Endothelial cell of umbilical vein (primary cell): ENCODE results near the gene RPS17. TPM values are rescaled to one million over a fixed set of nuclear protein-coding genes. Genes with fewer than 3 reads are reported as not detected.

ENCODE experiments used
- BruUV-seq: library from RNA; stranded (reverse); fragments of 400-500 nt; replicated peaks from 2 replicates; lab custom pipeline; 2021; lab: Mats Ljungman, UMichigan
- CTCF ChIA-PET: fragments of 300-600, 350-600 bp; sonication (Branson Sonifier 250); formaldehyde crosslinking; loops from one replicate; lab custom pipeline; 2021; ENCODE audit warnings: antibody characterized with exemption, inconsistent platforms; lab: Charles Lee
- POLR2A ChIA-PET: fragments of 300-600, 350-600 bp; sonication (Branson Sonifier 250); formaldehyde crosslinking; loops from one replicate; lab custom pipeline; 2021; ENCODE audit warnings: antibody characterized with exemption, inconsistent platforms; lab: Charles Lee
- DNase-seq: peaks from one replicate; pipeline ENCODE4 v3.0.0-alpha.2; 2011; ENCODE audit warnings: low read depth, low spot score
- FAIRE-seq: peaks from 2 replicates; lab custom pipeline; 2011; peaks lifted over from hg19 to GRCh38; lab: Jason Lieb, UNC
- H2AFZ ChIP-seq: 2 replicates; pipeline ENCODE4 v1.6.0; 2012; ENCODE audit warnings: low read depth, low read length, control low read depth, inconsistent platforms
- H3K27ac ChIP-seq: 2 replicates; pipeline ENCODE4 v1.5.1; 2011; ENCODE audit warnings: low read depth, mild to moderate bottlenecking, control low read depth, low read length, moderate library complexity; ENCODE audit not compliant: insufficient read depth
- H3K27me3 ChIP-seq, 2 experiments: 2 replicates each; pipeline versions ENCODE4 v1.6.0 to v1.6.1; 2011; ENCODE audit warnings: low read length in 2 of 2, mixed read lengths in 1 of 2; ENCODE audit not compliant: control insufficient read depth in 2 of 2, insufficient read depth in 2 of 2
- H3K36me3 ChIP-seq, 2 experiments: 2 replicates in 1 of 2; 3 replicates in 1 of 2; pipeline ENCODE4 v1.5.1; 2011; ENCODE audit warnings: low read length in 2 of 2, mild to moderate bottlenecking in 1 of 2, moderate library complexity in 1 of 2; ENCODE audit not compliant: control insufficient read depth in 2 of 2, insufficient read depth in 2 of 2; ENCODE audit errors: extremely low read depth in 1 of 2
- H3K4me1 ChIP-seq: 3 replicates; pipeline ENCODE4 v1.5.1; 2011; ENCODE audit warnings: mild to moderate bottlenecking, low read length; ENCODE audit not compliant: control insufficient read depth, insufficient read depth; ENCODE audit errors: extremely low read depth
- H3K4me2 ChIP-seq: 2 replicates; pipeline ENCODE4 v1.6.1; 2011; ENCODE audit warnings: low read length, control low read depth, mixed read lengths; ENCODE audit not compliant: insufficient read depth
- H3K4me3 ChIP-seq, 3 experiments: fragments of 200-600 bp in 1 of 3; sonication (generic), shearing (Covaris generic) in 1 of 3; replicated peaks in 1 of 3; 2 replicates each; pipeline ENCODE4 v1.5.1; 2011 to 2016; ENCODE audit warnings: control low read depth in 3 of 3, low read length in 3 of 3, mild to moderate bottlenecking in 2 of 3, inconsistent platforms in 1 of 3, low read depth in 1 of 3, moderate library complexity in 1 of 3; ENCODE audit not compliant: insufficient read depth in 1 of 3
- H3K79me2 ChIP-seq: 2 replicates; pipeline ENCODE4 v1.6.0; 2012; ENCODE audit warnings: low read length, inconsistent platforms; ENCODE audit not compliant: control insufficient read depth, insufficient read depth
- H3K9ac ChIP-seq: replicated peaks from 2 replicates; pipeline ENCODE3; 2011; ENCODE audit warnings: low read length, control low read depth; ENCODE audit not compliant: insufficient read depth; ENCODE audit errors: extremely low read depth
- H3K9me1 ChIP-seq: replicated peaks from 3 replicates; pipeline ENCODE4 v1.6.0; 2011; ENCODE audit warnings: mild to moderate bottlenecking, low read length; ENCODE audit not compliant: control insufficient read depth, insufficient read depth; ENCODE audit errors: extremely low read depth
- H3K9me3 ChIP-seq: replicated peaks from 2 replicates; pipeline ENCODE4 v1.5.1; 2012; ENCODE audit warnings: low read length, inconsistent platforms; ENCODE audit not compliant: control insufficient read depth, insufficient read depth
- H4K20me1 ChIP-seq: replicated peaks from 2 replicates; pipeline ENCODE3; 2011; ENCODE audit warnings: mild to moderate bottlenecking, low read length; ENCODE audit not compliant: control insufficient read depth, insufficient read depth; ENCODE audit errors: extremely low read depth
- CTCF ChIP-seq, 2 donors: IDR thresholded peaks; 1 replicate in 1 of 2; 2 replicates in 1 of 2; pipeline ENCODE4 v1.5.1; 2011; ENCODE audit warnings: low read length in 2 of 2, mild to moderate bottlenecking in 2 of 2, moderate library complexity in 2 of 2, control low read depth in 1 of 2, inconsistent platforms in 1 of 2, low read depth in 1 of 2; ENCODE audit not compliant: insufficient read depth in 1 of 2; ENCODE audit errors: extremely low read depth in 1 of 2
- EZH2 ChIP-seq: IDR thresholded peaks from 2 replicates; pipeline ENCODE4 v1.6.1; 2012; ENCODE audit warnings: borderline replicate concordance, low read depth, mild to moderate bottlenecking, moderate library complexity, low read length, inconsistent platforms; ENCODE audit not compliant: severe bottlenecking
- FOS ChIP-seq: IDR thresholded peaks from 2 replicates; pipeline ENCODE4 v1.6.1; 2011; ENCODE audit warnings: mild to moderate bottlenecking, low read length, moderate library complexity, borderline replicate concordance; ENCODE audit not compliant: insufficient read depth
- JUN ChIP-seq: IDR thresholded peaks from 2 replicates; pipeline ENCODE4 v1.6.1; 2011; ENCODE audit warnings: borderline replicate concordance, low read depth; ENCODE audit not compliant: insufficient read length, insufficient read depth
- MAX ChIP-seq: IDR thresholded peaks from 2 replicates; pipeline ENCODE4 v1.6.1; 2011; ENCODE audit not compliant: insufficient read depth, insufficient read length
- MYC ChIP-seq: IDR thresholded peaks from one replicate; pipeline ENCODE4 v1.6.1; 2011; ENCODE audit warnings: mild to moderate bottlenecking, low read depth, low read length
- dilution Hi-C: fragments of 300-500 bp; cut with MboI; formaldehyde crosslinking; loops from one replicate; pipeline ENCODE4 v1.15.0; 2019; ENCODE audit warnings: low sequenced_read_pairs; ENCODE audit not compliant: extremely low pct_ligation_motif_present
- intact Hi-C: fragments of 100-400 bp; cut with micrococcal nuclease; formaldehyde crosslinking; loops from one replicate; pipeline ENCODE4 v1.10.0; 2022
- polyA plus RNA-seq, 4 experiments: library from polyadenylated mRNA; depleted of rRNA in 3 of 4; stranded (reverse) in 3 of 4; unstranded in 1 of 4; fragments of >200 nt; gene quantifications; 2 replicates each; pipeline versions ENCODE4 v1.2.1 to v1.2.3, GENCODE V29; 2011 to 2012; ENCODE audit warnings: missing spikeins in 1 of 4
- total RNA-seq: library from RNA; stranded (reverse); gene quantifications from 2 replicates; pipeline ENCODE4 v1.2.3, GENCODE V29; 2021

RPS17 gene
- total and polyA plus RNA-seq, 2 donors (not counting 3 experiments of a cell fraction or from before 2014, with no cell fraction given), result 1,690 to 4,382 TPM

DNA sequence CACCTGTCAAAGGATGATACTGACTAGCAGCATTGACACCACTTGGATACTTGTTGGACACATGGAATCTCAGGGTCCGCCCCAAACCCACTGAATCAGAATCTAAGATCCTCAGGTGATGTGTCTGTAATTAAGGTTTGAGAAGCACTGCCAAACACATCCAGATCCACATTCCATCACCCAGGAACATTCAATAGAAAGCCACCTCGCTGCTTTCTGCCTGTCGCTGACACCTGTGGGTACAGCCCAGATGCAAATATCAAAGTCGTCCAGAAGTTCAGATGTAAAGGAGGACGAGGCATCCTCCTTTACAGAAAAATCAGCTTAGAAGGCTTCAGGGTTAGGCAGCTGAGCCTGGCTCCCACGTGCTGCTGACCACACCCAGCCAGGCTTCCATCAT lies 5.2 kb upstream of the RPS17 start:
- intact Hi-C loops (no loop called here), dilution Hi-C loops (no loop called here)
- H3K27ac ChIP-seq, result no peak overlapping the region
- peaks cover 5% of the 10 kb centered on the region for H3K4me1 ChIP-seq
- ChIA-PET CTCF (no interaction called here), POLR2A (no interaction called here)
- no peaks in the 10 kb centered on the region for H4K20me1 ChIP-seq
- DNase-seq (no peak), FAIRE-seq (no peak)
- H3K4me3 ChIP-seq, result no peak overlapping the region
- H3K36me3 ChIP-seq, result no peaks in the 10 kb centered on the region
- no TSS peak for BruUV-seq
- H2AFZ ChIP-seq, result no peak overlapping the region
- H3K9me3 ChIP-seq, result no peaks in the 10 kb centered on the region
- no peak overlapping the region for H3K4me2 ChIP-seq
- H3K27me3 ChIP-seq, result peaks cover 5 to 19% of the 10 kb centered on the region in 2 experiments
- TF ChIP-seq MYC (no peak), FOS (no peak), EZH2 (no peak), JUN (no peak), MAX (no peak), CTCF (IDR thresholded peaks at IDR 0.05; ENCODE audit: extremely low read depth in 1 of 2, insufficient read depth in 1 of 2, low read depth in 1 of 2, low read length in 2 of 2) (no peak)
- H3K9ac ChIP-seq, result no peak overlapping the region
- H3K79me2 ChIP-seq, result no peaks in the 10 kb centered on the region
- H3K9me1 ChIP-seq, result no peaks in the 10 kb centered on the region
